ENCODE data around the gene TUFT1.
"Not testable (repeated sequence)": the region's sequence is repeated elsewhere in the genome, so short reads cannot be mapped to it uniquely, and the experiment has no call there.

TUFT1 gene

GRCh38 chr1:151618470-151618869 lies 78.4 kb downstream of the TUFT1 start:
- DNase-seq, result no peak

- not testable (repeated sequence) for DNase-seq
Measured at GRCh38 chr1:151618996-151619395, 78.9 kb downstream of the TUFT1 start.

GRCh38 chr1:151619489-151620093 lies 79.5 kb downstream of the TUFT1 start:
- peak; percentile 35 for DNase-seq

GRCh38 chr1:151620286-151620685 lies 80.2 kb downstream of the TUFT1 start:
- no peak for DNase-seq

GRCh38 chr1:151621351-151621750 lies 81.2 kb downstream of the TUFT1 start:
- no peak for DNase-seq

- no peak for DNase-seq
Measured at GRCh38 chr1:151624783-151625182, 84.7 kb downstream of the TUFT1 start.

GRCh38 chr1:151626740-151627334 lies 86.7 kb downstream of the TUFT1 start:
- DNase-seq, result no peak

- DNase-seq, result no peak
Measured at GRCh38 chr1:151629278-151629677, 89.2 kb downstream of the TUFT1 start.

Data from fibroblast of skin of abdomen (primary cell).